IMR-90 (cell line): ENCODE measurements around the gene SEMA5A.

Experiments used
- CTCF ChIP-seq: conservative IDR thresholded peaks from 2 replicates; pipeline ENCODE4 v1.5.1; 2012; ENCODE audit warnings: mild to moderate bottlenecking, low read depth, low read length, improper control_type of control experiment
- ELK1 ChIP-seq: fragments of 150-350 bp; IDR thresholded peaks from 2 replicates; pipeline ENCODE4 v1.6.1; 2016; ENCODE audit warnings: low read depth, mild to moderate bottlenecking, low read length, moderate library complexity, borderline replicate concordance
- MAFK ChIP-seq: IDR thresholded peaks from 2 replicates; pipeline ENCODE4 v1.6.1; 2012; ENCODE audit warnings: low read depth, low read length, improper control_type of control experiment
- MXI1 ChIP-seq: IDR thresholded peaks from 2 replicates; pipeline ENCODE4 v1.6.1; 2012; ENCODE audit warnings: low read depth, mild to moderate bottlenecking, low read length, moderate library complexity, borderline replicate concordance
- POLR2A ChIP-seq: IDR thresholded peaks from 2 replicates; pipeline ENCODE4 v1.6.1; 2012; ENCODE audit warnings: mild to moderate bottlenecking, low read depth, low read length
- SMC3 ChIP-seq: fragments of 150-350 bp; IDR thresholded peaks from 2 replicates; pipeline ENCODE4 v1.6.1; 2016; ENCODE audit warnings: low read depth, mild to moderate bottlenecking, antibody characterized with exemption, low read length, moderate library complexity

DNA sequence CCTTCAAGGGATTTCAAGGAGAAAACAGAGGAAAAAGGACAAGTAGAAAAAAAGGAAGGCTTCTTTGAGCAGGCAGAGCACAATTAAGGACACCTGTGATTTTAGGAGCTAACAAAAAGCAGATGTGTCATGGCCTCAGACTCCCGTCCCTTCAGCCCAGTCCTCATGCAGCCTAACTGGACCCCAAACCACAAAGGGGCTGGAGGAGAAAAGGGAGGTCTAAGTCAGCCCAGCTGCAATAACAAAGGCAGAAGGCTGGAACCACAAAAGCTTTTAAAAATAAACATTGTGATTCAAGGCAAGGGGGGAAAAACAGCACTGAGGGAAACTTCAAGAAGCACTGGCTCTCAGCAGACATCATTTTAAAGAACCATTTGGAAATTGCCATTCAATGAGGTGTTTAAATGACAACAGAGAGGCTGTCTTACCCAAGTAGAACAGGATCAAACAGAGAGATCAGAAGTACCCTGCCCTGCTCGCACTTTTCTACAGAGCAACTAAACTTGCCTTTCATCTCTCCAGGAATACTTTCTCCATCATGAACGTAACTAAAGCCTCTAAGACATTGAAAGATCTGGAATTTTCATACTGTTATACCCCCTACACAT, 89.3 kb downstream of the SEMA5A start:
- TF ChIP-seq CTCF (no peak), SMC3 (no peak), POLR2A (no peak), MAFK (no peak), ELK1 (no peak), MXI1 (no peak)
